ENCODE measurements around the gene KIAA2012. TPM values are rescaled to one million over a fixed set of nuclear protein-coding genes. Genes with fewer than 3 reads are reported as not detected.
A peak's percentile ranks its signal among the peaks of the same experiment; 100 is the strongest.

The KIAA2012 gene
- polyA plus RNA-seq, 1 donor (not counting 4 experiments of a cell fraction or from before 2014, with no cell fraction given): not detected

DNA sequence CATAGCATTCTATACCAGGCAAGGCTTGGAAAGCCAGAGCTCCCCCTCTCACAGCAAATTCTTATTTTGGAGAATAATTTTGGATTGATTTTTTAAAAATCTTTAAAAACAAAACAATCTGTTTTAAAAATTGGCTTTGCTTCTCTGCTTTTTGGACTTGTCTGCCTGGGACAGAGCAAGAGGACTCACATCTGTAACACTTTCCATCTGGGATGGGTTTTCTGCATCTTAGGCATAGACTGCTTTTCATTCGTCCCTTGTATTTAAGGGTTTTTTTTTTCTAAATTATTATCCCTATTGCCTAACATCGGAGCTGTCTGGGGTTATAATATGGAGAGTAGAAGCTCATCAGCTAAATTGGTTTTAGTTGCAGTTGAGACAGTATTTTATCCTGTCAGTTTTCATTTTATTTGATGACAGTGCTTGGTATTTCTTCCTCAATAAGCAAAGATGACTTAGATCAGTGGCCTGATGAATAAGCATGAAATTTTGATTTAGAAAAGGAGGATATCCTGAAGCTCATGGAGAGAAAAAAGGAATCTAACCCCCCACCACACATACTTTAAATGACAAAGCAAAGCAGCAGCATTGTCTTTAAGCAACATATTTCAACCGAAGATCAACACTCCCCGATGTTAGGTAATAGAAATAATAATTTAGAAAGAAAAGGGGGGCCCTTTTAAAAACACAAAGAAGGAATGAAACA lies 41.7 kb upstream of the KIAA2012 start:
- Histone ChIP-seq H3K36me3 (ENCODE audit: control insufficient read depth in 2 of 2, extremely low read depth in 1 of 2, insufficient read depth in 2 of 2, low read length in 2 of 2) (no peaks in the 10 kb centered on the region), H4K20me1 (ENCODE audit: control insufficient read depth, extremely low read depth, insufficient read depth, low read length) (no peaks in the 10 kb centered on the region), H3K4me2 (ENCODE audit: control insufficient read depth, extremely low read depth, insufficient read depth, low read depth, low read length) (no peak overlapping the region), H3K9me1 (ENCODE audit: control insufficient read depth, extremely low read depth, insufficient read depth, low read length) (no peaks in the 10 kb centered on the region), H3K79me2 (ENCODE audit: control insufficient read depth, insufficient read depth, low read length) (no peaks in the 10 kb centered on the region), H3K27ac (ENCODE audit: control insufficient read depth, insufficient read depth, low read length) (no peak overlapping the region), H3K4me3 (ENCODE audit: control insufficient read depth in 2 of 3, extremely low read depth in 1 of 3, insufficient read depth in 2 of 3, low read depth in 1 of 3, low read length in 3 of 3) (no peak overlapping the region), H3K4me1 (ENCODE audit: control insufficient read depth, extremely low read depth, insufficient read depth, low read length) (peaks cover 13% of the 10 kb centered on the region), H2AFZ (ENCODE audit: control insufficient read depth, low read length) (no peak overlapping the region), H3K9ac (ENCODE audit: control insufficient read depth, extremely low read depth, insufficient read depth, low read length) (no peak overlapping the region), H3K9me3 (ENCODE audit: control insufficient read depth, low read depth, low read length) (no peaks in the 10 kb centered on the region), H3K27me3 (ENCODE audit: control insufficient read depth, extremely low read depth, insufficient read depth, low read length) (peaks cover 13% of the 10 kb centered on the region)
- no peak for DNase-seq (ENCODE audit: low read depth, low spot score)
- FAIRE-seq: no peak
- TF ChIP-seq EZH2 (IDR thresholded peaks at IDR 0.05; ENCODE audit: low read length): no peak
- TF ChIP-seq, protein P1, sequence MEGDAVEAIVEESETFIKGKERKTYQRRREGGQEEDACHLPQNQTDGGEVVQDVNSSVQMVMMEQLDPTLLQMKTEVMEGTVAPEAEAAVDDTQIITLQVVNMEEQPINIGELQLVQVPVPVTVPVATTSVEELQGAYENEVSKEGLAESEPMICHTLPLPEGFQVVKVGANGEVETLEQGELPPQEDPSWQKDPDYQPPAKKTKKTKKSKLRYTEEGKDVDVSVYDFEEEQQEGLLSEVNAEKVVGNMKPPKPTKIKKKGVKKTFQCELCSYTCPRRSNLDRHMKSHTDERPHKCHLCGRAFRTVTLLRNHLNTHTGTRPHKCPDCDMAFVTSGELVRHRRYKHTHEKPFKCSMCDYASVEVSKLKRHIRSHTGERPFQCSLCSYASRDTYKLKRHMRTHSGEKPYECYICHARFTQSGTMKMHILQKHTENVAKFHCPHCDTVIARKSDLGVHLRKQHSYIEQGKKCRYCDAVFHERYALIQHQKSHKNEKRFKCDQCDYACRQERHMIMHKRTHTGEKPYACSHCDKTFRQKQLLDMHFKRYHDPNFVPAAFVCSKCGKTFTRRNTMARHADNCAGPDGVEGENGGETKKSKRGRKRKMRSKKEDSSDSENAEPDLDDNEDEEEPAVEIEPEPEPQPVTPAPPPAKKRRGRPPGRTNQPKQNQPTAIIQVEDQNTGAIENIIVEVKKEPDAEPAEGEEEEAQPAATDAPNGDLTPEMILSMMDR (optimal IDR thresholded peaks at IDR 0.05 in 1 of 3, IDR thresholded peaks at IDR 0.05 in 1 of 3, conservative IDR thresholded peaks at IDR 0.05 in 1 of 3; ENCODE audit: extremely low read depth in 1 of 3, insufficient read depth in 2 of 3, low read length in 3 of 3): no peak
- dilution Hi-C loops (cut with MboI; ENCODE audit: extremely low pct_ligation_motif_present, low sequenced_read_pairs): no loop called here

DNA sequence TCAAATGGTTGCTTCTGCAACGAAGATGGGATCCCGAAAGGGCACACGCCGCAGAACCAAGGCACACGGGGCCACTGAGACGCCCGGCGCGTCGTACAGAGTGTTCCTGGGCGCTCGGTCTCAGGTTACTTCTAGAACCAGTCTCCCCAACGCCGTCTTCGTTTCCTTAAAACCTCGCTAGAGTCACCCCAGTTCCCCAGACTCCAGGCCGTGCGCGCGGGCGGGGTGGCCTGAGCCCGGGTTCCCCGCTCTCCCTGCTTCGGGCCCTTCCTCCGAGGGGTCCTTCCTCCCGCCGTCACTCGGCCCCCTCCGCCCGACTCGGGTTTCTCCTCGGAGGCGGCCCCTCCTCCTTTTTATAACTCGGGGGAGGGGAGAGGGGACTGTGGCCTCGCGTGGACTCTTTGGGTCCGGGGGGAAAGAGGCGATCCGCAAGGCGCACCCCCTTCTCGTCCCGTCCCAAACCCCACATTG lies 40.2 kb upstream of the KIAA2012 start:
- Histone ChIP-seq H3K27me3 (ENCODE audit: control insufficient read depth, extremely low read depth, insufficient read depth, low read length) (peaks cover 13% of the 10 kb centered on the region), H3K4me1 (ENCODE audit: control insufficient read depth, extremely low read depth, insufficient read depth, low read length) (peaks cover 13% of the 10 kb centered on the region), H3K79me2 (ENCODE audit: control insufficient read depth, insufficient read depth, low read length) (no peaks in the 10 kb centered on the region), H4K20me1 (ENCODE audit: control insufficient read depth, extremely low read depth, insufficient read depth, low read length) (no peaks in the 10 kb centered on the region), H2AFZ (ENCODE audit: control insufficient read depth, low read length) (peak overlapping the region; percentile 90), H3K27ac (ENCODE audit: control insufficient read depth, insufficient read depth, low read length) (peak overlapping the region; percentile 15), H3K9me3 (ENCODE audit: control insufficient read depth, low read depth, low read length) (no peaks in the 10 kb centered on the region), H3K9me1 (ENCODE audit: control insufficient read depth, extremely low read depth, insufficient read depth, low read length) (no peaks in the 10 kb centered on the region), H3K4me2 (ENCODE audit: control insufficient read depth, extremely low read depth, insufficient read depth, low read depth, low read length) (peak overlapping the region; percentile 77), H3K9ac (ENCODE audit: control insufficient read depth, extremely low read depth, insufficient read depth, low read length) (peak overlapping the region; percentile 56), H3K4me3 (ENCODE audit: control insufficient read depth in 2 of 3, extremely low read depth in 1 of 3, insufficient read depth in 2 of 3, low read depth in 1 of 3, low read length in 3 of 3) (peak overlapping the region; percentile 68 to 71 (median 70)), H3K36me3 (ENCODE audit: control insufficient read depth in 2 of 2, extremely low read depth in 1 of 2, insufficient read depth in 2 of 2, low read length in 2 of 2) (no peaks in the 10 kb centered on the region)
- TF ChIP-seq EZH2 (IDR thresholded peaks at IDR 0.05; ENCODE audit: low read length): no peak
- TF ChIP-seq, protein P1 (optimal IDR thresholded peaks at IDR 0.05 in 1 of 3, IDR thresholded peaks at IDR 0.05 in 1 of 3, conservative IDR thresholded peaks at IDR 0.05 in 1 of 3; ENCODE audit: extremely low read depth in 1 of 3, insufficient read depth in 2 of 3, low read length in 3 of 3): no peak
- DNase-seq (ENCODE audit: low read depth, low spot score) (no peak), FAIRE-seq (no peak)
- dilution Hi-C loops (cut with MboI; ENCODE audit: extremely low pct_ligation_motif_present, low sequenced_read_pairs): no loop called here
